HepG2 (cell line): ENCODE results near the gene C2CD2. TPM values are rescaled to one million over a fixed set of nuclear protein-coding genes. Genes with fewer than 3 reads are reported as not detected.

ENCODE experiments used
- ATAC-seq: fragments of 200-7000 bp; cut with Tn5 transposase; 3 replicates; pipeline ENCODE4 v1.9.1; 2020; ENCODE audit warnings: mild to moderate bottlenecking, moderate library complexity
- BruUV-seq: library from RNA; stranded (reverse); fragments of 400-500 nt; replicated peaks from 2 replicates; lab custom pipeline; 2021; lab: Mats Ljungman, UMichigan
- CTCF ChIA-PET: fragments of 300-600 bp; formaldehyde crosslinking; extraction: SDS; loops from one replicate; lab custom pipeline; 2021; ENCODE audit warnings: low total read pairs, inconsistent platforms, low intra/inter-chr PET ratio; lab: Yijun Ruan, JAX
- POLR2A ChIA-PET: fragments of 350-600 bp; sonication (Branson Sonifier 250); formaldehyde crosslinking; loops from one replicate; lab custom pipeline; 2020; ENCODE audit warnings: antibody characterized with exemption, inconsistent platforms; lab: Yijun Ruan, JAX
- DNase-seq: peaks from one replicate; pipeline ENCODE4 v3.0.0-alpha.2; 2015; ENCODE audit warnings: low spot score
- FAIRE-seq: peaks from 3 replicates; lab custom pipeline; 2011; peaks lifted over from hg19 to GRCh38; lab: Jason Lieb, UNC
- H2AFZ ChIP-seq: one replicate; pipeline ENCODE4 v1.6.1; 2011; ENCODE audit warnings: low read length, inconsistent platforms
- H3K27ac ChIP-seq: fragments of 300-600 bp; 3 replicates; pipeline ENCODE4 v1.8.0; 2011; ENCODE audit warnings: mixed run types, mild to moderate bottlenecking, mixed read lengths, low read length, inconsistent platforms; ENCODE audit not compliant: insufficient read depth; ENCODE audit errors: extremely low read length
- H3K27me3 ChIP-seq, 2 experiments: fragments of 200-600 bp in 1 of 2; 2 replicates in 1 of 2; 3 replicates in 1 of 2; pipeline versions ENCODE4 v1.6.0 to v1.8.0; 2011; ENCODE audit warnings: low read length in 2 of 2, mild to moderate bottlenecking in 2 of 2, moderate library complexity in 2 of 2, inconsistent platforms in 1 of 2; ENCODE audit not compliant: insufficient read depth in 2 of 2, control insufficient read depth in 1 of 2
- H3K36me3 ChIP-seq, 2 experiments: fragments of 200-600 bp in 1 of 2; replicated peaks in 1 of 2; 2 replicates in 1 of 2; 3 replicates in 1 of 2; pipeline versions ENCODE4 v1.5.1 to v1.8.0; 2011; ENCODE audit warnings: low read length in 2 of 2, inconsistent platforms in 1 of 2; ENCODE audit not compliant: insufficient read depth in 2 of 2, control insufficient read depth in 1 of 2
- H3K4me1 ChIP-seq: 2 replicates; pipeline ENCODE4 v1.5.1; 2012; ENCODE audit warnings: low read length, inconsistent platforms; ENCODE audit not compliant: insufficient read depth
- H3K4me2 ChIP-seq: 2 replicates; pipeline ENCODE4 v1.6.0; 2011; ENCODE audit warnings: low read depth, low read length, inconsistent platforms
- H3K4me3 ChIP-seq, 3 experiments: fragments of 200-600 bp in 1 of 3; sonication (generic), shearing (Covaris generic) in 1 of 3; replicated peaks in 1 of 3; 2 replicates each; pipeline ENCODE4 v1.5.1; 2011 to 2016; ENCODE audit warnings: low read length in 3 of 3, inconsistent platforms in 2 of 3, low read depth in 2 of 3, mild to moderate bottlenecking in 2 of 3, control low read depth in 1 of 3, mixed read lengths in 1 of 3; ENCODE audit not compliant: insufficient read depth in 1 of 3
- H3K79me2 ChIP-seq: one replicate; pipeline ENCODE4 v1.6.1; 2011; ENCODE audit warnings: low read length, inconsistent platforms; ENCODE audit not compliant: insufficient read depth
- H3K9ac ChIP-seq: 2 replicates; pipeline ENCODE4 v1.6.0; 2011; ENCODE audit warnings: mild to moderate bottlenecking, low read depth, low read length, inconsistent platforms; ENCODE audit not compliant: insufficient read depth
- H3K9me3 ChIP-seq: 2 replicates; pipeline ENCODE4 v1.5.1; 2012; ENCODE audit warnings: mild to moderate bottlenecking, low read length
- H4K20me1 ChIP-seq: 2 replicates; pipeline ENCODE4 v1.6.0; 2011; ENCODE audit warnings: inconsistent platforms, mild to moderate bottlenecking, low read length, moderate library complexity; ENCODE audit not compliant: insufficient read depth
- ADNP ChIP-seq: sonication (generic); formaldehyde crosslinking; IDR thresholded peaks from 2 replicates; pipeline ENCODE4 v1.4.0; 2020; ENCODE audit warnings: missing genetic modification reagents
- GTF2F1 ChIP-seq: fragments of 150-350 bp; IDR thresholded peaks from 2 replicates; pipeline ENCODE4 v1.6.1; 2014; ENCODE audit warnings: low read length
- MED1 ChIP-seq: sonication (generic); formaldehyde crosslinking; IDR thresholded peaks from 2 replicates; pipeline ENCODE4 v1.4.0; 2020; ENCODE audit warnings: missing genetic modification reagents
- NKX3-1 ChIP-seq: sonication (generic); formaldehyde crosslinking; IDR thresholded peaks from 2 replicates; pipeline ENCODE4 v1.5.0; 2020; ENCODE audit warnings: missing genetic modification reagents
- RBM22 ChIP-seq: fragments of 200-400 bp; formaldehyde crosslinking; optimal IDR thresholded peaks from 2 replicates; pipeline ENCODE3; 2017; ENCODE audit warnings: mild to moderate bottlenecking, low read length, moderate library complexity
- STAT5B ChIP-seq: sonication (generic); formaldehyde crosslinking; IDR thresholded peaks from 2 replicates; pipeline ENCODE4 v1.4.0; 2020; ENCODE audit warnings: missing genetic modification reagents
- TEAD3 ChIP-seq: optimal IDR thresholded peaks from 2 replicates; pipeline ENCODE3; 2016; ENCODE audit warnings: borderline replicate concordance
- ZFP1 ChIP-seq: IDR thresholded peaks from 2 replicates; pipeline ENCODE4 v1.6.1; 2016
- ZNF460 ChIP-seq: sonication (generic); formaldehyde crosslinking; IDR thresholded peaks from 2 replicates; pipeline ENCODE4 v1.5.1; 2020; ENCODE audit warnings: missing genetic modification reagents, mild to moderate bottlenecking, borderline replicate concordance
- ZNF670 ChIP-seq: sonication (generic); formaldehyde crosslinking; IDR thresholded peaks from 2 replicates; pipeline ENCODE4 v1.8.0; 2022; ENCODE audit warnings: mild to moderate bottlenecking, missing genetic modification reagents, borderline replicate concordance
- ZNF841 ChIP-seq: sonication (generic); formaldehyde crosslinking; IDR thresholded peaks from 2 replicates; pipeline ENCODE4 v1.8.1; 2023; ENCODE audit warnings: missing genetic modification reagents, borderline replicate concordance
- WGBS: methylation state at CpG from one replicate; pipeline ENCODE4 v1.1.6; 2017; ENCODE audit warnings: low lambda C conversion rate; 5-methylcytosine and 5-hydroxymethylcytosine counted together
- in situ Hi-C: cut with HindIII; loops from 2 replicates; pipeline ENCODE4 v1.10.0; 2017; ENCODE audit warnings: low pct_unique_long_range_greater_than_20kb; ENCODE audit not compliant: extremely low pct_ligation_motif_present
- intact Hi-C: fragments of 100-400 bp; cut with micrococcal nuclease; formaldehyde crosslinking; loops from one replicate; pipeline ENCODE4 v1.10.0; 2022; ENCODE audit not compliant: unreplicated experiment
- polyA plus RNA-seq, 8 experiments: library from polyadenylated mRNA; depleted of rRNA in 3 of 8; stranded (reverse) in 7 of 8; unstranded in 1 of 8; fragments of >200 nt; fragmentation: Illumina TruSeq in 4 of 8; extraction: Trizol in 4 of 8; gene quantifications; 2 replicates each; pipeline versions ENCODE4 v1.2.1 to v1.2.3, GENCODE V29; 2011 to 2016; ENCODE audit warnings: low read depth in 4 of 8, missing spikeins in 1 of 8, mixed read lengths in 1 of 8; ENCODE audit not compliant: insufficient read depth in 1 of 8
- total RNA-seq, 5 experiments: library from RNA; depleted of rRNA; stranded (reverse); fragments of >200 nt; fragmentation: Illumina TruSeq; extraction: Trizol; gene quantifications; 2 replicates each; pipeline ENCODE4 v1.2.3, GENCODE V29; 2016; ENCODE audit warnings: low read depth in 1 of 5
- TF ChIP-seq, protein P1 (sequence below): sonication (generic); formaldehyde crosslinking; IDR thresholded peaks from 2 replicates; pipeline ENCODE4 v1.5.1; 2020; ENCODE audit warnings: missing genetic modification reagents, mild to moderate bottlenecking, borderline replicate concordance
- TF ChIP-seq, protein P2 (sequence below): sonication (generic); formaldehyde crosslinking; IDR thresholded peaks from 2 replicates; pipeline ENCODE4 v1.8.1; 2023; ENCODE audit warnings: mild to moderate bottlenecking, missing genetic modification reagents
- TF ChIP-seq, protein P3 (sequence below): sonication (generic); formaldehyde crosslinking; IDR thresholded peaks from 2 replicates; pipeline ENCODE4 v1.5.0; 2020; ENCODE audit warnings: mild to moderate bottlenecking, missing genetic modification reagents
- TF ChIP-seq, protein P4 (sequence below): sonication (generic); formaldehyde crosslinking; IDR thresholded peaks from 2 replicates; pipeline ENCODE4 v1.5.0; 2020; ENCODE audit warnings: missing genetic modification reagents
- TF ChIP-seq, protein P5 (sequence below): IDR thresholded peaks from 2 replicates; pipeline ENCODE4 v1.6.1; 2016
- TF ChIP-seq, protein P6 (sequence below): IDR thresholded peaks from 2 replicates; pipeline ENCODE4 v1.6.1; 2016; ENCODE audit warnings: low read depth, control low read depth

C2CD2 gene
- total and polyA plus RNA-seq, 2 of the 13 experiments (the other 11 are each of a cell fraction or from before 2014, with no cell fraction given) = 12.5 to 19.7 TPM

DNA sequence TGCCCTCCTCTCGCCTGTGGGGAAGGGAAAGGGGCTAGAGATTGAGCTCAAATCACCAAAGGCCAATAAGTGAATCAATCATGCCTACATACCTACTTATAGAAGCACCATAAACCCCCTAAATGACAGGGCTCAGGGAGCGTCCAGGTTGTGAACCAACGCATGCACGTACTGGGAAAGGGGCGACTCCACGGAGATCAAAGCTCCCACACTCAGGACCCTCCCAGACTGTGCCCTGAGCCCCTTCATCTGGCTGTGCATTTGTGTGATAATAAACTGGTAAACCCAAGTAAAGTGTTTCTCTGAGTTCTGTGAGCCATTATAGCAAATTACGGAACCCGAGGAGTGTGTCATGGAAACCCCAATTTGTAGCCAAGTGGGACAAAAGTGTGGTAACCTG lies 50.9 kb downstream of the C2CD2 start:
- ATAC-seq (no peak), DNase-seq (no peak), FAIRE-seq (no peak)
- H4K20me1 ChIP-seq = no peaks in the 10 kb centered on the region
- WGBS = 95% methylated on average over 8 of the region's 8 CpGs
- no peak overlapping the region for H3K4me2 ChIP-seq
- H3K27me3 ChIP-seq = no peaks in the 10 kb centered on the region
- peaks cover 3 to 41% of the 10 kb centered on the region in 2 experiments; a peak in 3 of 5 replicates for H3K36me3 ChIP-seq
- no peak overlapping the region for H2AFZ ChIP-seq
- ChIA-PET CTCF (no interaction called here), POLR2A (no interaction called here)
- H3K79me2 ChIP-seq = no peaks in the 10 kb centered on the region
- no peaks in the 10 kb centered on the region for H3K4me1 ChIP-seq
- H3K27ac ChIP-seq = no peak overlapping the region
- H3K9ac ChIP-seq = no peak overlapping the region
- in situ Hi-C loops (no loop called here), intact Hi-C loops (no loop called here)
- no peaks in the 10 kb centered on the region for H3K9me3 ChIP-seq
- H3K4me3 ChIP-seq = no peak overlapping the region
- BruUV-seq = no TSS peak
- TF ChIP-seq, protein P1, sequence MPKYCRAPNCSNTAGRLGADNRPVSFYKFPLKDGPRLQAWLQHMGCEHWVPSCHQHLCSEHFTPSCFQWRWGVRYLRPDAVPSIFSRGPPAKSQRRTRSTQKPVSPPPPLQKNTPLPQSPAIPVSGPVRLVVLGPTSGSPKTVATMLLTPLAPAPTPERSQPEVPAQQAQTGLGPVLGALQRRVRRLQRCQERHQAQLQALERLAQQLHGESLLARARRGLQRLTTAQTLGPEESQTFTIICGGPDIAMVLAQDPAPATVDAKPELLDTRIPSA = no peak
- TF ChIP-seq ZNF460 (CRISPR knock-in tag) (no peak), MED1 (CRISPR knock-in tag) (no peak), TEAD3 (no peak), RBM22 (no peak), ADNP (CRISPR knock-in tag) (no peak), GTF2F1 (no peak), NKX3-1 (CRISPR knock-in tag) (no peak), ZFP1 (CRISPR knock-in tag) (no peak), ZNF670 (CRISPR knock-in tag) (no peak), ZNF841 (CRISPR knock-in tag) (no peak), STAT5B (CRISPR knock-in tag) (no peak)
- TF ChIP-seq, protein P2, sequence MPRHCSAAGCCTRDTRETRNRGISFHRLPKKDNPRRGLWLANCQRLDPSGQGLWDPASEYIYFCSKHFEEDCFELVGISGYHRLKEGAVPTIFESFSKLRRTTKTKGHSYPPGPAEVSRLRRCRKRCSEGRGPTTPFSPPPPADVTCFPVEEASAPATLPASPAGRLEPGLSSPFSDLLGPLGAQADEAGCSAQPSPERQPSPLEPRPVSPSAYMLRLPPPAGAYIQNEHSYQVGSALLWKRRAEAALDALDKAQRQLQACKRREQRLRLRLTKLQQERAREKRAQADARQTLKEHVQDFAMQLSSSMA (CRISPR knock-in tag) = no peak
- TF ChIP-seq, protein P3, sequence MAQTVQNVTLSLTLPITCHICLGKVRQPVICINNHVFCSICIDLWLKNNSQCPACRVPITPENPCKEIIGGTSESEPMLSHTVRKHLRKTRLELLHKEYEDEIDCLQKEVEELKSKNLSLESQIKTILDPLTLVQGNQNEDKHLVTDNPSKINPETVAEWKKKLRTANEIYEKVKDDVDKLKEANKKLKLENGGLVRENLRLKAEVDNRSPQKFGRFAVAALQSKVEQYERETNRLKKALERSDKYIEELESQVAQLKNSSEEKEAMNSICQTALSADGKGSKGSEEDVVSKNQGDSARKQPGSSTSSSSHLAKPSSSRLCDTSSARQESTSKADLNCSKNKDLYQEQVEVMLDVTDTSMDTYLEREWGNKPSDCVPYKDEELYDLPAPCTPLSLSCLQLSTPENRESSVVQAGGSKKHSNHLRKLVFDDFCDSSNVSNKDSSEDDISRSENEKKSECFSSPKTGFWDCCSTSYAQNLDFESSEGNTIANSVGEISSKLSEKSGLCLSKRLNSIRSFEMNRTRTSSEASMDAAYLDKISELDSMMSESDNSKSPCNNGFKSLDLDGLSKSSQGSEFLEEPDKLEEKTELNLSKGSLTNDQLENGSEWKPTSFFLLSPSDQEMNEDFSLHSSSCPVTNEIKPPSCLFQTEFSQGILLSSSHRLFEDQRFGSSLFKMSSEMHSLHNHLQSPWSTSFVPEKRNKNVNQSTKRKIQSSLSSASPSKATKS = no peak
- TF ChIP-seq, protein P4, sequence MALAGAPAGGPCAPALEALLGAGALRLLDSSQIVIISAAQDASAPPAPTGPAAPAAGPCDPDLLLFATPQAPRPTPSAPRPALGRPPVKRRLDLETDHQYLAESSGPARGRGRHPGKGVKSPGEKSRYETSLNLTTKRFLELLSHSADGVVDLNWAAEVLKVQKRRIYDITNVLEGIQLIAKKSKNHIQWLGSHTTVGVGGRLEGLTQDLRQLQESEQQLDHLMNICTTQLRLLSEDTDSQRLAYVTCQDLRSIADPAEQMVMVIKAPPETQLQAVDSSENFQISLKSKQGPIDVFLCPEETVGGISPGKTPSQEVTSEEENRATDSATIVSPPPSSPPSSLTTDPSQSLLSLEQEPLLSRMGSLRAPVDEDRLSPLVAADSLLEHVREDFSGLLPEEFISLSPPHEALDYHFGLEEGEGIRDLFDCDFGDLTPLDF (CRISPR knock-in tag) = no peak
- TF ChIP-seq, protein P5, sequence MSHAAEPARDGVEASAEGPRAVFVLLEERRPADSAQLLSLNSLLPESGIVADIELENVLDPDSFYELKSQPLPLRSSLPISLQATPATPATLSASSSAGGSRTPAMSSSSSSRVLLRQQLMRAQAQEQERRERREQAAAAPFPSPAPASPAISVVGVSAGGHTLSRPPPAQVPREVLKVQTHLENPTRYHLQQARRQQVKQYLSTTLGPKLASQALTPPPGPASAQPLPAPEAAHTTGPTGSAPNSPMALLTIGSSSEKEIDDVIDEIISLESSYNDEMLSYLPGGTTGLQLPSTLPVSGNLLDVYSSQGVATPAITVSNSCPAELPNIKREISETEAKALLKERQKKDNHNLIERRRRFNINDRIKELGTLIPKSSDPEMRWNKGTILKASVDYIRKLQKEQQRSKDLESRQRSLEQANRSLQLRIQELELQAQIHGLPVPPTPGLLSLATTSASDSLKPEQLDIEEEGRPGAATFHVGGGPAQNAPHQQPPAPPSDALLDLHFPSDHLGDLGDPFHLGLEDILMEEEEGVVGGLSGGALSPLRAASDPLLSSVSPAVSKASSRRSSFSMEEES (CRISPR knock-in tag) = no peak
- TF ChIP-seq, protein P6, sequence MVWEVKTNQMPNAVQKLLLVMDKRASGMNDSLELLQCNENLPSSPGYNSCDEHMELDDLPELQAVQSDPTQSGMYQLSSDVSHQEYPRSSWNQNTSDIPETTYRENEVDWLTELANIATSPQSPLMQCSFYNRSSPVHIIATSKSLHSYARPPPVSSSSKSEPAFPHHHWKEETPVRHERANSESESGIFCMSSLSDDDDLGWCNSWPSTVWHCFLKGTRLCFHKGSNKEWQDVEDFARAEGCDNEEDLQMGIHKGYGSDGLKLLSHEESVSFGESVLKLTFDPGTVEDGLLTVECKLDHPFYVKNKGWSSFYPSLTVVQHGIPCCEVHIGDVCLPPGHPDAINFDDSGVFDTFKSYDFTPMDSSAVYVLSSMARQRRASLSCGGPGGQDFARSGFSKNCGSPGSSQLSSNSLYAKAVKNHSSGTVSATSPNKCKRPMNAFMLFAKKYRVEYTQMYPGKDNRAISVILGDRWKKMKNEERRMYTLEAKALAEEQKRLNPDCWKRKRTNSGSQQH (CRISPR knock-in tag) = no peak
